ENCODE measurements around the gene USP6.
A peak's percentile ranks its signal among the peaks of the same experiment; 100 is the strongest.
"Not testable (repeated sequence)": the region's sequence is repeated elsewhere in the genome, so short reads cannot be mapped to it uniquely, and the experiment has no call there.

Gene USP6

DNA sequence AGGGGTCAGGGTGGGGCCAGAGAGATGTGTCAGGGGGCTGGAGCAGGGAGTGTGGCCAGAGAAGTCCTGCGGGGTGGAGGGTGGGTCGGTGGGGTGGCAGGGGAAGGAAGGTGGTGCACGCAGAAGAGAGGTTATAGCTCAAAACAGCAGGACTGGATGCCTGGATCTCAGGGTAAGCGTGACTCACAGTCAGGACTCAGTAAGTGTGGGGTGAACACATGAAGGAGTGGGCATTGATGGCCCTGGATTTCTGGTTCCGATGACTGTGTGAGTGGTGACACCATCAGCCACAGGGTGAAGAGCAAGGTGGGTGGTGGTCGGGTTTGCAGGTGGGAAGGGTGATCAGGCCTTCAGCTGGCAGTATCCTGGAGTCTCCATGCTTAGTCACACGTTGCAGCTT is 6.2 kb downstream of the USP6 start:
- not testable (repeated sequence) for DNase-seq

DNA sequence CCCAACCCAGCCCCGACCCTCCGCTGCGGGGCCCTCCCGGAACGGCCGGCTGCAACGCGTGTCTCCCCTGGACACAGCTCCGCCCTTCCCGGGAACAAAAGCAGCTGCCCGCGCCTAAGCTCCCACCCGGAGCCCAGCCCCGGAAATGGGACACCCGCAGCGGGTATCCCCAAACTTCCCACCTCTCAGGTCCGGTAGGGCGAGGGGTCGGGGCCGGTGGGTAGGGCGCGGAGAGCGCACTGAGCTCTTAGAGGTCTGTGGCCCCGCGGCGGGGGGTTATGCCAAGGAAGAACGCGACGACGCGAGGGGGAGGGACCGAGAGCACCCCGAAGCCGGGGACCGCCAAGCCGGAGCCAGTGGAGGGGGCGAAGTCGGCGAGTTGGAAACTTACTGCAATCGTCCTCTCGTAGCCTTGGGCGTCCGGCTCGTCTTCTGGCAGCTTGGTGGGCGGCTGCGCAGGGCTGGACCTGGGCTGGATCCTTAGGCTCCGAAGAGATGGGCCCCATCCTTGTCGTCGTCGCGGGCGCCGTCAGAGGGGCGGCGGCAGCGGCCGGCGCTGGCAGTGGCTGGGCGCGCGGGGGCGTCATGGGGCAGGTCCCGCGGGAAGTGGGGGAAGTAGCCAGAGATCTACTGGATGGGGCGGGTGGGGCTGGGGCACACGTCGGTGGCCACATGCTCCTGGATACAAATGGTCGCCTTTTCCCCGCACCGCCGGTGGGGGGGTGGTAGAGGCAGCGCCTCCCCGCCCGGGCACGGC is 6.9 kb downstream of the USP6 start:
- DNase-seq = peak in 10 of 14 donors; percentile 3 to 67 (median 32)

DNA sequence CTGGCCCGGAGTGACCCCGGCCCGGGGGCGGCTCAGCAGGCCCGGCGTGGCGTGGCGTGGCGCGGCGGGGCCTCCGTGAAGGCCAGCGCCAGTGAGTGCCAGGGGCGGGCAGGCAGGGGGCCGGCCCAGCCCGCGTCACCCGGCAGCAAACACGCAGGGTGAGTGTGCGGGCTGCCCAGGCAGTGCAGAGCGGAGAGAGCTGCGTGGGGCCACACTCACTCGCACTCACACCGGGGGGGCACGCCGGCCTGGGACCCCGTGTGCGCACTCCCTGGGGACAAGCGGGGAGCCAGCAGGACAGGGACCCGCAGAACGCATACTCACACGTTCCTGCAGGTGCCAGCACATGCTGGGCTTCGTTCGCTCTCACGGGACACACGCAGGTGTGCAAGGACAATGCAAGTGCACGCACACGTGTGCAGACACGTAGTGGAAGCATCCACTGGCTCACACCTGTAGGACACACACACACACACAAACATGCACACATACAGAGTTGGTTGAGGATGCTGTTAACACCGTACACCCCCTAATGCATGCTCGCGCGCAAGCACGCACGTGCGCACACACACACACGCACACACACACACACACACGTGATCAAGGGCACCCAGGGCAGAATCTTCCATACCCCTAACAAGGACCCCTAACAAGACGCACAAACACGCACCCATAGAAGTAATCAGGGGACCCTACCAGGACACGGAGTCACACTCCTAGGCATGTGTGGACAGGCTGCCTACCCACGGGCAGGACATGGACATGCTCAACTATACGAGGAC is 7.7 kb downstream of the USP6 start:
- DNase-seq = no peak

DNA sequence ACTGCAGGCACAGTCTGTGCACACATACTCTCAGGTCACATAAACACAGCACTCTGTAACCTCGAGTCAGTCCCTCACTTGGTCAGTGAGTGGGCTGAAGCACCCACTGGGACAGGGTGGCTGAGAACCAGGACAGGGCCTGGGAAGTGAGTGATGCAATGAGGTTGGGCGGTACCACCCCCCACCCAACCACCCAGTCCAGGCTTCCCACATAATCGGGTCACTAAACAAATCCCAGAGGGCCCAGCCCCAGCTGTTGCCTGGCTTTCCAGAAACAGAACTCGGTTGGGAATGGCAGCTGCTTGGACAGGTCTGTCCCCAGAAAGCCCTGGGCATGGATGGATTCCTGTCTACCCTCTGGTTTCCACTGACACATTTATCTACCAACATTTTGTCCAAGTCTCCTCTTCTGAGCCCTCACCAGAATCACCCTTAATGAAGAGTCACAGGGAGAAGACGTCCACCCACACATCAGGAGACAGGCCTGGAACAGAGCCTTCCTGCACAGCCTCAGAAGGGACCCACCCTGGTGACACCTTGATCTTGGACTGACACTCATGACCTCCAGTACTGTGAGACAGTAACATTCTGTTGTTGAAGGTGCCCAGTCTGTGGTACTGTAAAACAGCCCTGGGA is 8.4 kb downstream of the USP6 start:
- not testable (repeated sequence) for DNase-seq

DNA sequence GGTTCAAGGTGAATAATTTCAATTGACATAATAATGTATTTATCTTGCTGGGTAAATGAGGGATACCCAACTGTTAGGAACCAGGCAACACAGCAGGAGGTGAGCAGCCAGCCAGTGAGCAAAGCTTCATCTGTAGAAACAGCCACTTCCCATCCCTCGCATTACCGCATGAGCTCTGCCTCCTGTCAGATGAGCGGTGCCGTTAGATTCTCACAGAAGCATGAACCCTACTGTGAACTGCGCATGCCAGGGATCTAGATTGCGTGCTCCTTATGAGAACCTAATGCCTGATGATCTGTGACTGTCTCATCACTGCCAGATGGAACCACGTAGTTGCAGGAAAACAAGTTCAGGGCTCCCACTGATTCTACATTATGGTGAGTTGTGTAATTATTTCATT is 9.1 kb downstream of the USP6 start:
- not testable (repeated sequence) for DNase-seq

DNA sequence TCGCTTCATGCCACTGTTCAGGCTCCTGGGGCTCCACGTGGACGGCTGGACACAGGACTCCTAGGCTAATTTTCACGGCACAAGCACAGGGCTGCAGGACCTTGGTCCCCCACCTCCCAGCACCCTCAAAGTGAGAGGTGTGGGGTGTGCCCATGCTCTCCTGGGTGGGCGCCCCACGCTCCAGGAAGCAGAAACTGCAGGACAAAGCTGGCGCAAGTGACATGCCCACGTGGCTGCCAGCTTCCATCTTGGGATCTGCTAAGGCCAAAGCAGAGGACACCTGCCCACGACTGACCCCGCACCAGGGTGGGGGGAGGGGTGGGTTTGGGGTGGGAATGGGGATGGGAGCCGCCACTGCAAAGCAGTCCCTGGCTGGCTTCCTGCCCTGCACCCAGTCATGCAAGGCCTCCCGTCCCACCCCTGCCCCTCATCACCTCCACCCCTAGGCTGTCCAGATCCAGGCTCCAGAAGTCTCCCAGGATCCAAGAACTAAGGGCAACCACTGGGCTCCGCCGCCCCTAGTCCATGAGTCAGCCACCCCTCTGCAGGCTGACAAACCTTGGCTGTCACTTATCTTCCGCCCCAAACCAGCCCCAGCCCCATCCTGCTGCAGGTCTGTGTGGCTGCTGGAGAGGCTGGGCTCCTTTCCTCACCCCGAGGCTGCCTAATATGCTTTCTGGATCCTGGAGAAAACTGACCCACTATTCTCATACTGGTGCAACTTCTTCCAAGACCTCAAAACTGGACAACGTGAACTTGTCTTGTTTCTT is 11.1 kb downstream of the USP6 start:
- no peak for DNase-seq

DNA sequence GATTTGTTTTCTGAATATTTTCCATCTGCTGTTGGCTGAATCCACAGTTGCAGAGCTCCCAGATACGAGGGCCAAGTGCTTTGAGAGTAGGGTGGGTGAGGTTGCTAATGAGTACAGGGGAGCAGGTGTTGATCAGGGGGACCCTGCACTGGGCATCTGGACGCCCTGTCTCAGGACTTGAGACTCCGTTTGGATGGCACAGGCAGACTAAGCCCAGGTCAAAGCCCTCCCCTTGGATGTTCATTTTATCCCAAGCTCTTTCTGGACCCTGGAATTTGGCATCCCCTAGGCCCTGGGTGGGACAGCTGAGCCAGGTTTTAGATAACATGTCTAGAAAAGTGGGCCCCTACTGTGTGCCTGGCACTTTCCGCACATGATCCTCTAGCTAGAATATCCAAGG is 12.1 kb downstream of the USP6 start:
- no peak for DNase-seq

DNA sequence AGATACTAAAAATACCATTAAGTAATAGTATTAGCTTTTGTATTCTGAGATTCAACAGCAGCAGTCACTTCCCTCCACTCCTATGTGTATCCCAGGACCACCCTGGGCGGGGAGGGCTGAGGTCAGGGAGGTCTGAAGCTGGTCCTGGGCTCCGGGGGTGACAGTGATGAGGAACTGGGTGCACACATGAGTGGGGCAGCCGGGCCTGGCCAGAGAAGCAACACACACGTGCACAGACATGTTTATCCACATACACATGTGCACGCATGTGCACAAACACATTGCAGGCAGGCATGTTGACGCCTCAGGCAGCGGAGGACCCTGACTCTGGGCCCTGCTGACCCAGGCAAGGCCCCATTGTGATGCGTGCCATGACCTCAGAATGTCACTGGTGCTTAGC is 12.6 kb downstream of the USP6 start:
- not testable (repeated sequence) for DNase-seq

DNA sequence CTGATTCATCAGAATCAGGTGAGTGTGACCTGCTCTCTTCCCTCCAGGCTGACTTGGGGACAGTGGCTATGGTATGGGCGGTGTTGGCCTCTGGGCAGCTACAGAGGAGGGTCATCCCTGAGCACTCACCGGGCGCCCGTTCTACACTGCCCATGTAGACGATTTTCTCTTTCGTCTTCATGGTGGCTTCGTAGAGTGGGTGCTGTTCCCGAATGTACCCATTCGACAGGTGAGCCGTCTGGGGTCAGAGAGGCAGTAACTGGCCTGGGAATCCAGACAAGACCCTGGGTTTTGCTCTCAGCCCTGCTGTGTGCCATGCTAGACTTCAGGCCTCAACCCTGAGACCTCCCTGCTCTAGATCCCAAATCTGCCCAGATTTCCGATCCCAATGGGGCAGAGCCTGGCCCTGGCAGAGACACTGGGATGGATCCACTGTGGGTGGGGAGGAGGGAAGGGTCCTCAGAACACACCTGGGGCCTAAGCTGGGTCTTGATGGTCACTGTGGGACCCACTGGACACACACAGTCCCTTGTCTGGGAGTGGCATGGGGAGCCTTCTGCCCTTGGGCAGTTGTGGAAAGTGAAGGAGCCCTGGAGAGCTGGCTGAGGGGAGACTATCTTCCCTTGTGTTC is 13.2 kb downstream of the USP6 start:
- no peak for DNase-seq

DNA sequence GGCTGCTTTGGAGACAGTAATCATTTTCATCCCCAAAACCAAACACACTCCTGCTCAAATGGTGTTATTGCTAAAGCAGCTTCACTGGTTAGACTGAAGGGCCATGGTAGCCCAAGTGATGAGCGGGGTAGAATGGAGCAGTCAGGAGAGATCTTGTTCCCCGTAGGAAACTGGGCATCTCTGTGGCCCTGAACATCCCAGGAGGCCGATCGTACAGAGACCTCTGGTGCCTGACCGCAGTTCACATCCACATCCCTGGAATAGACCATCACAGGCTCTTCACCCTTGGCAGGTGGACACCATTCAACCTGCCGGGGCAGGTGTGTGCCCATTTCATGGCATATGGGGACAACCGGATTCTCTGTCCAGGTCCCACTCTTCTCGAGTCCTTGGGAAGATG is 13.9 kb downstream of the USP6 start:
- DNase-seq = not testable (repeated sequence)

DNA sequence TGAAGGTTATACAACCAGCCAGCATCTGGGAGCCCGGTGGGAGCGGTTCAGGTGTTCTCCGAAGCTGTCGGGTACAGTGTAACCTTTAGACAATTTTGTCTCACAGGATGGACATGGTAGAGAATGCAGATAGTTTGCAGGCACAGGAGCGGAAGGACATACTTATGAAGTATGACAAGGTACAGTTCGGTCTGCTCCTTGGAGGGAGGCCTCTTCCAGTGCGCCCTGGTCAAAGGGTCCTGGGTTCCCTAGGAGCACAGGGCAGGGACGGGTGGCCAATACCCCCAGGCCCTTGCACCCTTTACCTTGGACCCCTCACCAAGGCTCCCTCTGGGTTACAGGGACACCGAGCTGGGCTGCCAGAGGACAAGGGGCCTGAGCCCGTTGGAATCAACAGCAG is 14.4 kb downstream of the USP6 start:
- DNase-seq = not testable (repeated sequence)

DNA sequence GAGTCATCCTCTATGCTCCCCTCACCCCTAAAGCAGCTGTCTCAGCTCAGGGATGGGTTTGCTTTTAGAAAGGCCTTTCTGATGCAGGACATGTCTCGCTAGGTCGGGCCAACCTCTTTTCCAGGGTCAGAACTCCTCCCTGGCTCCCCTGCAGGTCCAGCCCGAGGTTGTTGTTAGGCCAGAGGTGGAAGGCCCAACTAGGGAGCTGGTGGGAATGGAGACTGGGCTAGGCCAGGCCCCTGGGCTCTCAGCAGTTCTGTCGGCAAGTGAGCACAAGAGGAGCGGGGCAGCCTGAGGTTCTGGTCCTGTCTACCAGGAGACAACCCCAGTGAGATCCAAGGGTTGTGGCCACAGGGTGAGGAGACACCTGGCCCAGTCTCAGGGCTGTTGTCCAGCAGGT is 14.9 kb downstream of the USP6 start:
- not testable (repeated sequence) for DNase-seq

DNA sequence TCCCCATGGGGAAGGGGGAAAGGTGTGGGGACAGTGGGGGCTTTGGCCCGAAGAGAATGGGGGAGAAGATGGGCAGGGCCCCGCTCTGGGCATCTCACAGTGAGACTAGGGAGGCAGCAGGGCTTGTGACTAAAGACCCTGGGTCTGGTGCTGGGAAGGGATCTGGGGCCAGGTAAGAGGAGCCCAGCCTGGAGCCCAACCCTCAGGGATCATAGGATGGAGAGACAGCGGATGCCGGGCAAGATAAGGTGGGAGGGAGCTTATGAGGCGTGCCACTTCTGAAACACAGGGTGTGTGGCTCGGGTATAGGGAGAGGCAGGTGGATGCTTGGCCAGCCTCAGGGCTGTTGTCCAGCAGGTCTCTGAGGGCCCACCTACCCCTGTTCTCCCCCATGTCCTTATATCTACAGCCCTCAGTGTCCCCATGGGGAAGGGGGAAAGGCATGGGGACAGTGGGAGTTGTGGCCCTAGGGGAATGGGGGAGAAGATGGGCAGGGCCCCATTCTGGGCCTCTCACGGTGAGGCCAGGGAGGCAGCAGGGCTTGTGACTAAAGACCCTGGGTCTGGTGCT is 15.4 kb downstream of the USP6 start:
- no peak for DNase-seq

DNA sequence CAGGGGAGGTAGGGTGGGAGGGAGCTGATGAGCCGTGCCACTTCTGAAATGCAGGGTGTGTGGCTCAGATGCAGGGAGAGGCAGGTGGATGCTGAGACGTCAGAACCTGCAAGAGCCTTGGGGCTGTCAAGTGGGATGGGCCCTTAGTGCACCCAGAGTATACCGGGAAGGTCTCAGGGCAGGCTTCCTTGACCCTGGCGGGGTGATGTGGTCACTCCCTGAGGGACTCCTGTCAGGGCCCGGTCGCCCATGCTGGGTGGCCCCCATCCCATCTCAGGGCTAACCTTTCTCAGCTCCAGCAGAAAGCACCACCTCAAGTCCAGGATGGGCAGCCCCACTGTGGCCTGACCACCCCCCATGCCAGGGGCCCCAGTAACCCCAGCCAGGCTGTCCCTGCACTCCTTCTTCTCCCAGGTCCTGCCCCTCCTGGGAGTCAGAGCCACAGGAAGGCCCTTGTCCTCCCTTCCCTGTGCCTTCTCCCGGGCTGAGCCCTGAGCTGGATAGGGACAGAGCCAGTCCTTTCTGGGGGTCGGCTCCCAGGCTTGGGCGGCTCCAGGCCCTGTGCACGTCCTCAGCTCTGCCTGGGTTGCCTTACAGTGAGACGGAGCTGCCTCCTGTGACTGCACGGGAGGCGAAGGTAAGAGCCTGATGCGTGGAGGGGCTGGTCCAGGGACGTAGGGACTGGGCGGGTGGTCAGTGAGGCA is 16.1 kb downstream of the USP6 start:
- not testable (repeated sequence) for DNase-seq

DNA sequence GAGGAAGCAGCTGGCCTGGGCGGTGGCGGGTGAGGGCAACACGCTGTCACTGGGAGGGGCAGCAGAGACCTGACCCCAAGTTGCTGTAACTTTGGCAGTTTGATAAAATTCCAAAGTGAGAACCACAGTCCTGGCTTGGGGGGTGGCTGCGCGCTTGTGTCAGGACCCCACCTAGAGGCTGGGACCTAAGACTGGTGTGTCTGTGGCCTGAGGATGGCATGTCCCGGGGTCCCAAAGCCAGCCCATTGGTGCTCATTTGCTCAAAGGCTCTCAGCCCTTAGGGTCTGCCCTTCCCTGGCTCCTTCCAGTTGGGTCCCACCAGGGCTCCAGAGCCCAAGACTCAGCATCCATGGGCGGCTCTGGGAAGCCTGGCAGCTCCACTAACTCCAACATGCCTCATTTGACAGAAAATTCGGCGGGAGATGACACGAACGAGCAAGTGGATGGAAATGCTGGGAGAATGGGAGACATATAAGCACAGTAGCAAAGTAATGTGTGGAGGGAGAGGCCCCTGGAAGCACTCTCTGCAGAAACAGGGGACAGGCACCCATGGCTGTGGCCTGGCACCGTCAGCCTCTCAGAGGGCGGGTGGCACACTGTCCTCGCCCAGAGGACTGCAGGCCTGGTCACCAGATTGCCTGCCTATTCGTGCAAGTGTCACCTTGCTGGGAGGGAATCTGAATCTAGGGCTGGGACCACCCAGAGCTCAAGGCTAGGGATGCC is 16.8 kb downstream of the USP6 start:
- not testable (repeated sequence) for DNase-seq

DNA sequence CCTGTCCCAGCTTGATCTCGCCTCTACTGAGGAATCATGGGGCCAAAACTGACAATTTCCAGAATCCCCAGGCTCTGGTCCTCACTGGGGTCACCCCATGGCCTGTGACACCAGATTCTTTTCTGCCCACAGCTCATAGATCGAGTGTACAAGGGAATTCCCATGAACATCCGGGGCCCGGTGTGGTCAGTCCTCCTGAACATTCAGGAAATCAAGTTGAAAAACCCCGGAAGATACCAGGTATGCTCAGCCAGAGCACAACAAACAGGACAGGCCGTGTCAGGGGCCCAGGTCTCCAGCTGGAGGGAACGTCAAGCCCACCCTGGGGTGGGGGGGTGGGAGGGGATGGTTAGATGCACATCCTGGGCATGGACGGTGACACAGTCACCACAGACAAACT is 17.5 kb downstream of the USP6 start:
- DNase-seq = no peak

DNA sequence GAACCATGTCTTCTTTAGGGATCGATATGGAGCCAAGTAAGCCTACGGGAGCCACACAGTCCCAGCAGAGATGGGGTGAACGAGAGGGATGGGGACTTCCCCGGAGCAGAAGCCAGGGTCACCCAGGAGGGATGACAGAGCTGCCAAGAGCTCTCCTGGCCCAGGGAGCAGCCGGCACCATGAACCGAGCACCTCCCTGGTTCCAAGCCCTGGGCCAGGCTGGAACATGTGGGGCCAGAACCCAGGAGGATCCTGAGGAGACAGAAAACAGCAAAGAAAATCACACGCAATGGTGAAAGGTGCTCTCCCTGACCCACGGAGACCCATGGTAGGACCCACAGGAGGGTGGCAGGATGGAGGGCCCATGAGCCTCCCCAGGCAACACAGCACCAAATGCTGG is 18.1 kb downstream of the USP6 start:
- DNase-seq = not testable (repeated sequence)

DNA sequence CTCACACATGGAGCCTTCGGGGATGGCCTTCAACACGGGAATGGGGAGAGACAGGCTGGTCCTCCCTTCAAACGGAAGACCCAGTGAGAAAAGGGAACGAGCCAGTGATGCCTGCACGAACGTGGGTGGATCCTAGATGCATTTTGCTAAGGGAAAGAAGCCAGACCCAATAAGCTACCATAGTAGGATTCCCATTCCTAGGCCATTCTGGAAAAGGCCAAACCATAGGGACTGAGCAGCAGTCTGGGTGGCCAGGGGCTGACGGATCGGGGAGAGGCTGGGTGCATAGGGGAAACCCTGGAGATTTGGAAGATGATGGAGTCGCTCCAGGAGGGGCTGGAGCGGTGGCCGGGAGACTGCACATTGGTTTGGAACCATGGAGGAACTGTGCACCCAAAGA is 18.7 kb downstream of the USP6 start:
- DNase-seq = not testable (repeated sequence)

DNA sequence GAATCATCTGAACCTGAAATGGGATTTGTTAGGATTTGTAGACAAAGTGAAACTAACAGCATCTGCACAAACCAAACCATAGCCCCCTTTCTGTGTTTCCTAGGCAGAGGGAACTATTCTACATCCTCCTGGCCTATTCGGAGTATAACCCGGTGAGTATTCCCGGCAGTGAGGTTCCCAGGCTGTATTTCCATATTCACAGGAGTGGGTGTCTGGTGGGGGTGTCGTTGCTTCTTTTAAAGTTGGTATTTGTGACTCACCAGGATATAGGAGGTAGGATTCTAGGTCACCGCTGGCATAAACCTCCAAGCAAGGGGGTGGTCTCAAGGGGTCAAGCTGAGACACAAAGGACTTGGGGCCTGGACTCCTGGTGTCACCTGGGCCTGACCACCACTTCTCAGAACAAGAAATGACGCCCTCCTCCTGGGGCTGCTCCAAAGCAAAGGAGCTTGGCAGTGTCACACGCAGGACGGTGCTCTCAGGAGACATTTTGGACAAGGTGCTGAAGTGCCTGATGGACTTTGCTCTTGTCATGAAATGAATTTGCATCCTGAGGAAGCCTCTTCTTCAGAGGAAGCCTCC is 19.4 kb downstream of the USP6 start:
- not testable (repeated sequence) for DNase-seq

Measured in C1 segment of cervical spinal cord (tissue), 14 donors.